G401 (cell line): ENCODE data around the gene EIF3B. TPM values are rescaled to one million over a fixed set of nuclear protein-coding genes. Genes with fewer than 3 reads are reported as not detected.
"Not testable (repeated sequence)": the region's sequence is repeated elsewhere in the genome, so short reads cannot be mapped to it uniquely, and the experiment has no call there.

Experiments
- DNase-seq: peaks from one replicate; pipeline ENCODE4 v3.0.0-alpha.2; 2015; ENCODE audit warnings: low spot score
- in situ Hi-C: cut with HindIII; loops from 2 replicates; pipeline ENCODE4 v1.10.0; 2016; ENCODE audit warnings: low sequenced_read_pairs, mixed read lengths
- total RNA-seq: library from RNA; depleted of rRNA; stranded (reverse); fragments of >200 nt; shearing (Covaris generic); gene quantifications from 2 replicates; pipeline ENCODE4 v1.2.3, GENCODE V29; 2014

The EIF3B gene
- total RNA-seq, 1 experiment from 2014 or later, result 294 TPM

- DNase-seq, in situ Hi-C loops: not testable (repeated sequence)
Measured at GRCh38 chr7:2390020-2390816, 35.6 kb downstream of the EIF3B start.

GRCh38 chr7:2393706-2394105, 39.1 kb downstream of the EIF3B start:
- DNase-seq, result no peak
- in situ Hi-C loops, result no loop called here

DNA sequence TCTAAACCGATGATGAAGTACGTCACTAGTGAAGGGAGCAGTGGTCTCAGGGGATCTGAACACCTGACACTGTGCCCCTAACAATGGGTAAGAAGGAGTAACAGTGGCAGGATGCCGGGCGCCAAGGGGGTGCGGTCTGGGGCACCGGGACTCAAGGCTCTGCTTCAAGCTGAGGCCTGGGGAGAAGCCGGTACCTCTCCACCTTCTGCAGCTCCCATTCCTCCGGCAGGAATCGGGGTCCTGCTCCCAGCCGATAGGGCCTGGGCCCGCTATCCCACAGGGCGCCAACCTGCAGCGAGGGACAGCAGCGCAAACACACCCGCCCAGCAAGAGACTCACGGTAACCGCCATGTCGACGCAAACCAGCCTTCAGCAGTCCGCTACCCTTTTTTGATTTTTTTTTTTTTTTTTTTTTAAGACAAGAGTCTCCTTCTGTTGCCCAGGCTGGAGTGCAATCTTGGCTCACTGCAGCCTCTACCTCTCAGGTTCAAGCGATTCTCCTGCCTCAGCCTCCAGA, 40.0 kb downstream of the EIF3B start:
- in situ Hi-C loops, result no loop called here
- no peak for DNase-seq

DNA sequence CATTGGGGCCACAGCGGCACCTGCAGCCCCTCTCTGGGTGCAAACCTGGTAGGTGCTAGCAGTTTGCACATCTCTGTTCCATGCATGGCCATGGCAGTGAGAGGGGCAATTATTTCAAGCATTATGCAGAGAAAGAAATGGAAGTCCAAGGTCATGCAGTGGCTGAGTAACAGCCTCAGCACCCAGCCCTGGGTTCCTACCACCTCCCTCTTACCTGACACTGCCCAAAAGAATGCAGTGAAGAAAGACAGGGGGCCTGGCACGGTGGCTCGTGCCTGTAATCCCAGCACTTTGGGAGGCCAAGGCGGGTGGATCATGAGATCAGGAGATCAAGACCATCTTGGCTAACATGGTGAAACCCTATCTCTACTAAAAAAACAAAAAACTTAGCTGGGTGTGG, 43.9 kb downstream of the EIF3B start:
- in situ Hi-C loops, result no loop called here
- DNase-seq, result no peak

DNA sequence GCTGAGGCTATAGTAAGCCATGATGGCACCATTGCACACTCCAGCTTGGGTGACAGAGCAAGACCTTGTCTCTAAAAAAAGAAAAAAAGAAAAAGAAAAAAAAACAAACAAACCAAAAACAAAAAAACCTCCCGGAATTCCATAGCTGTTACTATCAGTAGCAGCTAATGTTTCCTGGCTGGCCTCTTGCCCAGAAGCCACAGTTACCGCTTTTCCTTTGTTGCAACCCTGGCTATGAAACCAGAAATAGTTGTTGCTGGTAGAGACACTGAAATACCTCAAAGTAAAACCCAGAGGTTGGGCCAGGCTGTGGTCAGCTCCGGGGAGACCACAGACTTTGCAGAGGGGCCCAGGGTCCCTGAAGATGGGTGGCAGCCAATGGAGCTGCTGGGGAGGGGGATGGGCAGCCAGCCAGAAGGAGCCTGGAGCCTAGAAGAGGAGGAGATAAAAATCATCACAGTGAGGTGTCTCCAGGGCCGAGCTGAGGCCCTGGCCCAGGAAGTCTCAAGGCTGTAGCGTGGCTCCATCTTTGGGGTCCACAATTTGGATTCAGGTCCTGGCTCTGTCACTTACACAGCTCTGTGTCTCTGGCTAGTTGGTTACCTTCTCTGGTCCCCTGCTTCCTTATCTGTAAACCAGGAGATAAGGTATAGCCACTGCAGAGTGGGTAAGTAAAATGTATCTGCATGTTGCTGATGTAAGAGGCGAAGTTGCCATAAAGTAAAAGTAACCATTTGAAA, 45.4 kb downstream of the EIF3B start:
- in situ Hi-C loops, result no loop called here
- peak; percentile 63 for DNase-seq

GRCh38 chr7:2402687-2403013, 48.0 kb downstream of the EIF3B start:
- DNase-seq, result no peak
- in situ Hi-C loops, result no loop called here

GRCh38 chr7:2403014-2403717, 48.5 kb downstream of the EIF3B start, which contains the start of gene CHST12:
TSS of gene CHST12 (plus strand) at chr7:2403611. CDS start at chr7:2432640, 29,029 bp downstream.
- in situ Hi-C loops, result no loop called here

GRCh38 chr7:2403718-2404648, 49.4 kb downstream of the EIF3B start:
- peak; percentile 48 for DNase-seq
- in situ Hi-C loops, result no loop called here

More at GRCh38 chr7:2403014-2403717, 48.5 kb downstream of the EIF3B start, which contains the start of gene CHST12:
- DNase-seq, result peak; percentile 94

DNA sequence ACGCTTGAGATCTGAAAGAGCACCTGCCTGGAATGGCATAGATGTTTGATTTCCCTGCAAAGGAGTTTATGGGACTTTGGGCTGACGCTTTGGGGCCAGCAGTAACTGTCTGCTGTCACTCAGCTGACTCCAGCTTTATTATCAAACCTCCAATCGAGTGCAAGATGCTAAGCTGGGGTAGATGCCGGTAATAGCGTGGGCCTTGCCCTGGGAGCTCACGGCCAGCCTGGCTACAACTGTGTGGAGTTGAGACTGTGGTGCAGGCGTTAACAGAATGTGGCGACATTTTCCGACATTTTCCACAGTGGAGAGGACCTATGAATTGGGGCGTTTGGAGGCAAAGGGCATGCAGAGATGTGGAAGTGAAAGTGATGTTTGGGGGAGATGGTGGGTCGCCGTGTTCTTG, 50.1 kb downstream of the EIF3B start:
- in situ Hi-C loops, result no loop called here
- no peak for DNase-seq

DNA sequence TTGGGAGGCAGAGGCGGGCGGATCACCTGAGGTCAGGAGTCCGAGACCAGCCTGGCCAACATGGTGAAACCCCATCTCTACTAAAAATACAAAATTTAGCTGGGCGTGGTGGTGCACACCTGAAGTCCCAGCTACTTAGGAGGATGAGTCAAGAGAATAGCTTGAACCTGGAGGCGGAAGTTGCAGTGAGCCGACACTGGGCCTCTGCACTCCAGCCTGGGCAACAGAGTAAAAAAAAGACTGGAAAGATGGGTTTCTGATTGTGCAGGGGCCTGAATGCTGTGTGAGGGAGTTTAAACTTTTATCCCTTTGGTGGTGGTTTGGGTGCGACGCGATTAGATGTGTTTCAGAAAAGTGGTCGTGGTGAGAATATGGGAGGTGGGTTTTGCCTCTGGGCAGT, 50.6 kb downstream of the EIF3B start:
- in situ Hi-C loops, result no loop called here
- no peak for DNase-seq

DNA sequence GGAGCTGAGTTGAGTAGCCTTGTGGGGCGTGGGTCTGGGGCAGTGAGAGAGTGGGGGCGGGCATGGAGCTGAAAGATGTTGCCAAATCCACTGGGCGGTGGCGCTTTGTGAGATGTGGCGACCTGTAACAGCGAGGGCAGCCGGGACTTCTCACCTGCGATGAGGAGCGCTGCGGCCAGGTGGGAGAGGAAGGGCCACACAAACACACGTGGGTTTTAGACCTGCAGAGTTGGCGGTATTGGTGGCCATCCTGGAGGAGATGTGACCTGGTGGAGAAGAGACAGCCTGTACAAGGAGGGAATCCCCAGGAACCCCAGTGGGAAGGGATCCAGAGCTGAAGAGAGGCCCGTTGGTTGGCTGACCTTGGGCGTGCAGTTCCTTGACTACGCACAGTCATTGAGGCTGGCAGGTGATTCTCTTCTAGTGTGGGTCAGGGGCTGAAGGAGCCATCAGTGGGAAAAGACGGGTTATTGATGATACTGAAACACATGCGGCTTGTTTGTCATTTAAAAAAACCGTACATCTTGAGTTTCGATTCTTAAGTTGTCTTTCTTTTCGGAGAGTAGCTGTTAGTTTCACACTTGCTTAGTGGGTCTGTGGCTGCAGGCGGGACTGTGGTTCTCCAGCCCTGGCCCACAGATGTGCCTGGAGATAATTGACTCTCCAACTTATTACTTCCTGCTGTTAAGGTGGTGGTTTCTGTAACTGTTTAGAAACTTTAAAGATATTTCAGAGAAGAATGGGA, 51.1 kb downstream of the EIF3B start:
- no peak for DNase-seq
- in situ Hi-C loops, result no loop called here

DNA sequence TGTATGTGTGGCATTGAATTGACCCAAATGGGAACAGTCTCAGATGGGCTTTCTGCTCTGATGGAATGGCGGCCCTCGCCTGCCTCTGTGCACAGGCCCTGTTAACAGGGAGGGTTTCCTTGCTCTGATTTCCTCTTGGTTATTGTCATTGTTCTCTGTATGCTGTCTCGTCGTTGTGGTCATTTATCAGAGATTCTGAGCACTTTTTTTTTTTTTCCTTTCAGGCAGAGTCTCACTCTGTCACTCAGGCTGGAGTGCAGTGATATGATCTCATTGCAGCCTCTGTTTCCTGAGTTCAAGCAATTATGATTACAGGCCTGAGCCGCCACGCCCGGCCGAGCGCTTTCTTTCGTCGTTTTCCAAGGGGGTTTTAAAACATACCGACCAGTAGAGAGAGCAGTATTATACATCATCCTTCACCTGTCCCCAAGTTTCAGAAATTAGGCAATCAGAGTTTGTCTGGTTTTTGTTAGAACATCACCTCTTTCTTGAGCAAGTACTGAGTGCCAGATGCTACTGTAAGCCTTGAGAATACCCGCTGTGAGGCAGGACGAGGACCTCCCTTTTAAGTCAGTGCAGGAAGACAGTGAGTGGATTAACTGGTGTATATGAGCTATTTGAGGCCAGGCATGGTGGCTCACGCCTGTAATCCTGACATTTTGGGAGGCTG, 55.3 kb downstream of the EIF3B start:
- in situ Hi-C loops, result no loop called here
- no peak for DNase-seq

GRCh38 chr7:2411049-2411448, 56.4 kb downstream of the EIF3B start:
- DNase-seq, result no peak
- in situ Hi-C loops, result no loop called here

DNA sequence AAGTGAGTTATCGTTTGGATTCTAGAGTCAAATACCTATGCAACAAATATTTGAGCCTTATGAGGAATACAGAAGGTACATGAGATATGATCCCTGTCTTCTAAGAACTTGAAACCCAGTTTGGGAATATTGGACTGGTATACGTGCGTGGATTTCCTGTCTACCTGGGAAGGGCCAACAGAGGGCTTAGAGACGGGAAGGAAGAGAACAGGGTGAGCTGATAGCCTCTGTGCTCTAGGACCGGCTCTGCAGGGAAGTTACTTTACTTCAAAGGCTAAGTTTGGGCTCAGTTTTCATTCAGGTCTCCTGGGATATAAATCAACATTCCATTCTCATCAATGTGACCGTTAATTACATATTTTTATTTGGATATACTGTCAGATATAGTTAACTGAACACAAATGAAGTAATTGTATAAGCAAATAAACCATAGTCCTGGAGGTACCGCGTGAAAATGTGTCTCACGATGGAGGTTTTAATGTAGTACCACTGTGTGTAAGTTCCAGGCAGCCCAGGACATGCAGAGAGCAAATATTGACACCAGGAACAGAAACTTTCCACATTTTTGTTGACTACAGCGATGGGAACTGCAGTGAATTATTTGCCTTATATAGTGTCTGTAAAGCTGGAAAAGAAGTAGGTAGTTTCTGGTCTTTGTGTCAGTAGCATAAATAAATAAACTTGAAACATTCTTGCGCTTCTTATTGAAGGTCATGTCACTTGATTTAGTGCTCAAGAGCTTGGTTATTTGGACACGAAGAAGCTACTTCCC, 57.4 kb downstream of the EIF3B start:
- DNase-seq, result no peak
- in situ Hi-C loops, result no loop called here

DNA sequence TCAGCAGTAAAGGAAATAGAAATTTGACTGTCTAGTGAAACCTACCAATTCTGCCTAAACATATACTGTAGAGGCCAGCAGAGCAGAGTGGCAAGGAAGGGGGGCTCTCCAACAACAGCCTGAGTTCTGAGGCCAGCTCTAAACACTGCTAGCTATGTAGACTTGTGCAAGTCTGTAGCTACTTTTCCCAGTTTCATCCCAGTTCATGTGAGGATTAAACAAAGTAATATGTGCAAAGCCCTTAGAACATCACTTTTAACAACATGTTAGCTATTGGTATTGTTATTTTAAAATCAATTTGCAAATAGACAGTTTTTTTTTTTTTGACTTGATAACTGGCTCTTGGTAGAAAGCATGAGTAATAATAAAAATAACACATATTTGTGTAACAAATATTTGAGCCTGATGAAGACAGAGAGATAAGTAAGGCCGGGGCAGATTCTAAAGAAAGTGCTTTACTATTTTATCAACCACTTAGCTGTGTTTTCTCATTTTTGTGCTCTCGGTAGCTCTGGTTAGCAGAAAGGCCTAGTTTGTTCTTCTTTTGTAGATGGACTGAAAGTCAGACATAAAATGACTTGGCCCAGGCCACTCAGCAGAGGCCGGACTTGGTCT, 58.1 kb downstream of the EIF3B start:
- in situ Hi-C loops, result no loop called here
- no peak for DNase-seq

DNA sequence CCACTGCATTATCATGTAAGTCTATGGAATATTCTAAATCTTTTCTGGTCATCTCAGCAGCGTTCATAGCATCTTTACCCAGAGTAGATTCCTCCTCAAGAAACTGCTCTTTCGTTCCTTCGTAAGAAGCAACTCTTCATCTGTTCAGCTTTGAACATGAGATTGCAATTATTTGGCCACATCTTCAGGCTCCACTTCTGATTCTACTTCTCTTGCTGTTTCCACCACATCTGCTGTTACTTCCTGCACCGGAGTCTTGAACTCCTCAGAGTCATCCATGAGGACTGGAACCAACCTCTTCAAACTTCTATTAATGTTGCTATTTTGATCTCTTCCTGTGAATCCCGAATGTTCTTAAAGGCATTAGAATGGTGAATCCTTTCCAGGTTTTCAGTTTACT, 61.4 kb downstream of the EIF3B start:
- in situ Hi-C loops, result no loop called here
- DNase-seq, result no peak

DNA sequence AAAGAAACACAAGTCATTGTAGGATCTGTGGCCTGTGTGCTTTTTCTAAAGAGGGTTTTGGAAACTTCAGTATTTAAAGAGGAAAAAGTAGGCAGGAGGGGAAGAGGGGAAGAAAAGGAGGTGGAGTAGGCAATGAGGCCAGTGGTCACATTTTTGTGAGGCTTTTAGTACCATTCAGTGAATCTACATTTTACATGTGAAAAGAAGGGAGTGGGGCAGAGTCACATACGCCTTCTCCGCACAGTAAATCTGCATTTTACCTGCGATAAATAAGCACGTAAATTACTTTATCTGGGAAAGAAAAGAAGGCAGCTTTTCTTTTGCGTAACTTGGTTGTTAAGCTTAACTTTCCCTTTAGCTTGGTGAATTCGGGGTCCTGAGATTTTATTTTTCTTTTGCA, 62.0 kb downstream of the EIF3B start:
- no peak for DNase-seq
- in situ Hi-C loops, result no loop called here
